ENCODE results near the gene MYL3. TPM values are rescaled to one million over a fixed set of nuclear protein-coding genes. Genes with fewer than 3 reads are reported as not detected.
"Not testable (repeated sequence)": the region's sequence is repeated elsewhere in the genome, so short reads cannot be mapped to it uniquely, and the experiment has no call there.

The MYL3 gene
- total RNA-seq, 1 donor from 2014 or later, result not detected

DNA sequence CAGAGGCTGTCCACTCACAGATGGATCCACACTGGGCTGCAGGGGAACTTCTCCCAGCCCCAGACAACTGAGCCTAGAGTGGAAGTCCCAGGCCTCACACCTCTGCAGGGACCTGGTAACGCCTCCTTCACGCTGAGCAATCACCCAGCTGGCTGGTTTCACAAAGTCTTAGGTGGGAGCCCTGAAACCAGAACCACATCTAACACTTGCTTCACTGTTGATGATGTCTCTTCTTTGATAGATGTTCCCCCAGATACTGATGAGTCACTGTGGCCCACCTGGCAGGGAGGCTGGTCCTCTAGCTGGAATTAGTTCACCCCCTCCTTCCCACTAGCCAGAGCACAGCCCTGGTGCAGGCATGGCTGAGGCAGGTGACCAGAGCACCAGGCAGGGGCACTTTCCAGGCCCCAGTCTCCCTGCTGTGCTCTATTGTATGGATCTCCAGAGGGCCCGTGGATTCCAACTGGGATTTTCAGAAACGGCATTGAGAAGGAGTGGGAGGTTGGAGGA, 33.5 kb downstream of the MYL3 start:
- TF ChIP-seq, protein P1, sequence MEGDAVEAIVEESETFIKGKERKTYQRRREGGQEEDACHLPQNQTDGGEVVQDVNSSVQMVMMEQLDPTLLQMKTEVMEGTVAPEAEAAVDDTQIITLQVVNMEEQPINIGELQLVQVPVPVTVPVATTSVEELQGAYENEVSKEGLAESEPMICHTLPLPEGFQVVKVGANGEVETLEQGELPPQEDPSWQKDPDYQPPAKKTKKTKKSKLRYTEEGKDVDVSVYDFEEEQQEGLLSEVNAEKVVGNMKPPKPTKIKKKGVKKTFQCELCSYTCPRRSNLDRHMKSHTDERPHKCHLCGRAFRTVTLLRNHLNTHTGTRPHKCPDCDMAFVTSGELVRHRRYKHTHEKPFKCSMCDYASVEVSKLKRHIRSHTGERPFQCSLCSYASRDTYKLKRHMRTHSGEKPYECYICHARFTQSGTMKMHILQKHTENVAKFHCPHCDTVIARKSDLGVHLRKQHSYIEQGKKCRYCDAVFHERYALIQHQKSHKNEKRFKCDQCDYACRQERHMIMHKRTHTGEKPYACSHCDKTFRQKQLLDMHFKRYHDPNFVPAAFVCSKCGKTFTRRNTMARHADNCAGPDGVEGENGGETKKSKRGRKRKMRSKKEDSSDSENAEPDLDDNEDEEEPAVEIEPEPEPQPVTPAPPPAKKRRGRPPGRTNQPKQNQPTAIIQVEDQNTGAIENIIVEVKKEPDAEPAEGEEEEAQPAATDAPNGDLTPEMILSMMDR (IDR thresholded peaks at IDR 0.05; ENCODE audit: insufficient read depth, low read length, severe bottlenecking), result no peak
- H3K4me3 ChIP-seq (ENCODE audit: low read depth, low read length), result no peak overlapping the region
- no peak for FAIRE-seq

DNA sequence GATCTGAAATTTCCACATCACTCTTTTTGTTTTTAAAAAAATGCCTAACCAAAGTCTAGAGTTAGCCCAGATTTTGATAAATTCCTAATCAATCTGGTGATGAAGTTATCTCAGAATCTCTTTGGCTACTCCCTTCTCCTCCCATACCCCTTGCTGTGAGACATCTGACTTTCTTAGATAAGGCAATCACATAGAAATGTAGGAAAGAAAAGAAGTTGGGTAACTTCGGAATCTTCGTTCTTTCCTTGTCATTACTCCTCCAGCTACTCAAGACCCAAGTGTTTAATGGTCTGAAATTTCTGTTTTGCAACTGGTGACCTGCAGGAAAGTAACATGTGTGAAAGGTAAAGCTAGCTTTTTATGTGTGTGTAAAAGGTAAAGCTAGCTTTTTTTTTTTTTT, 37.8 kb downstream of the MYL3 start:
- Histone ChIP-seq H3K36me3 (ENCODE audit: control insufficient read depth, insufficient read depth, low read length) (no peaks in the 10 kb centered on the region), H3K27me3 (ENCODE audit: control insufficient read depth, insufficient read depth, low read length) (peaks cover 2% of the 10 kb centered on the region), H3K4me3 (ENCODE audit: low read depth, low read length) (no peak overlapping the region)
- TF ChIP-seq, protein P1 (IDR thresholded peaks at IDR 0.05; ENCODE audit: insufficient read depth, low read length, severe bottlenecking), result no peak
- no peak for DNase-seq (ENCODE audit: low read depth)
- no peak for FAIRE-seq

More for the DNA sequence above, 33.5 kb downstream of the MYL3 start:
- H3K27me3 ChIP-seq (ENCODE audit: control insufficient read depth, insufficient read depth, low read length), result peaks cover 2% of the 10 kb centered on the region
- H3K36me3 ChIP-seq (ENCODE audit: control insufficient read depth, insufficient read depth, low read length), result no peaks in the 10 kb centered on the region
- no peak for DNase-seq (ENCODE audit: low read depth)

DNA sequence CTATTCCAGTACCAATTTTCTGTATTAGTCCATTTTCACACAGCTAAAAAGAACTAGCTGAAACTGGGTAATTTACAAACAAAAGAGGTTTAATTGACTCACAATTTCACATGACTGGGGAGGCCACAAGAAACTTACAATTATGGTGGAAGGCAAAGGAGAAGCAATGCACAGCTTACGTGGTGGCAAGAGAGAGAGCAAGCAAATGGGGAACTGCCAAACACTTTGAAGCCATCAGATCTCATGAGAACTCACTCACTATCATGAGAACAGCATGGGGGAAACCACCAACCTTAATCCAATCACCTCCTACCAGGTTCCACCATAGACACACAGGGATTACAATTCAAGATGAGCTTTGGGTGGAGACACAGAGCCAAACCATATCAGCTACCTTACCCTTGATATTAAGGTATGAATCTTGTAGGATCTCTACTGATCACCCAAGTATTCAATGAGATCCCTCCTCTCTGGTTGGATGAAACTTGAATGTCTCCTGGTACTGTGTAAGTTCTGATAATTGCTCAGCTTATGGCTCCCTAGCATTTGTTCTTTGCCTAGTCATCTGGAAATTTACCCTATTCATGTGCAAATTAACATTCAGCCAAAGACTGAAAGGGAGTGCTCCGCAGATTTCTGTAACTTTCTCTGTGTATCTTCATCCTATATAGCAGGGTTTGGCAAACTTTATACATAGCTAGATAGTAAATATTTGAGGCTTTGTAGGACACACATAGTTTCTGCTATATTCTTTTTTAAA, 38.9 kb downstream of the MYL3 start:
- Histone ChIP-seq H3K27me3 (ENCODE audit: control insufficient read depth, insufficient read depth, low read length) (peaks cover 2% of the 10 kb centered on the region), H3K4me3 (ENCODE audit: low read depth, low read length) (no peak overlapping the region), H3K36me3 (ENCODE audit: control insufficient read depth, insufficient read depth, low read length) (no peaks in the 10 kb centered on the region)
- TF ChIP-seq, protein P1 (IDR thresholded peaks at IDR 0.05; ENCODE audit: insufficient read depth, low read length, severe bottlenecking), result no peak
- DNase-seq (ENCODE audit: low read depth), result no peak
- FAIRE-seq, result no peak

DNA sequence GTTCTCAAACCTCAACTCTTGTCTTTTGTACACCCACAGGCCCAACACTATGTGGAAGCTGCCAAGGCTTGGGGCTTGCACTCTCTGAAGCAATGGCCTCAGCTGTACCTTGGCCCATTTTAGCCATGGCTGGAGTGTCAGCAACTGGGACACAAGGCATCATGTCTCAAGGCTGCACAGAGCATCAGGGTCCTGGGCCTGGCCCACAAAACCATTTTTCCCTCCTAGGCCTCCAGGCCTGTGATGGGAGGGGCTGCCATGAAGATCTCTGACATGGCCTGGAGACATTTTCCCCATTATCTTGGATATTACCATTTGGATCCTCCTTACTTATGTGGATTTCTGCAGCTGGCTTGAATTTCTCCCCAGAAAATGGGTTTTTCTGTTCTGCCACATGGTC, 39.9 kb downstream of the MYL3 start:
- not testable (repeated sequence) for H3K27me3 ChIP-seq (ENCODE audit: control insufficient read depth, insufficient read depth, low read length); FAIRE-seq; H3K4me3 ChIP-seq (ENCODE audit: low read depth, low read length); H3K36me3 ChIP-seq (ENCODE audit: control insufficient read depth, insufficient read depth, low read length); DNase-seq (ENCODE audit: low read depth)

DNA sequence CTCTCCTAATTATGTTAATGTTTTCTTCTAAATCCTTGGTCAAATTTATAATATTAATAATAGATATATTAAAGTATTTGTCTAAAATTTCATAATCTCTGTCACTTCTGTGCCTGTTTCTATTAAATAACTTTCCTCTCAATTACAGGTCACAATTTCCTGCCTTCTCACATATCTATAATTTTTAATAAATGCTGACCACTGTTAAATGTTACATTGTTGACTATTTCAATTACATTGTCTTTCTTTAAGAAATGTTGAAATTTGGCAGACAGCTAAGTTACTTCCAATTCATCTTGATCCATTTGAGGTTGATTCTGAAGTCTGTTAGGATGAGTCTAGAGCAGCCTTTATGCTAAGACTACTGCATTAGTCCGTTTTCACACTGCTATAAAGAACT, 41.7 kb downstream of the MYL3 start:
- TF ChIP-seq, protein P1 (IDR thresholded peaks at IDR 0.05; ENCODE audit: insufficient read depth, low read length, severe bottlenecking), result no peak
- H3K4me3 ChIP-seq (ENCODE audit: low read depth, low read length), result no peak overlapping the region
- H3K27me3 ChIP-seq (ENCODE audit: control insufficient read depth, insufficient read depth, low read length), result peaks cover 2% of the 10 kb centered on the region
- FAIRE-seq, result no peak
- DNase-seq (ENCODE audit: low read depth), result no peak
- no peaks in the 10 kb centered on the region for H3K36me3 ChIP-seq (ENCODE audit: control insufficient read depth, insufficient read depth, low read length)

DNA sequence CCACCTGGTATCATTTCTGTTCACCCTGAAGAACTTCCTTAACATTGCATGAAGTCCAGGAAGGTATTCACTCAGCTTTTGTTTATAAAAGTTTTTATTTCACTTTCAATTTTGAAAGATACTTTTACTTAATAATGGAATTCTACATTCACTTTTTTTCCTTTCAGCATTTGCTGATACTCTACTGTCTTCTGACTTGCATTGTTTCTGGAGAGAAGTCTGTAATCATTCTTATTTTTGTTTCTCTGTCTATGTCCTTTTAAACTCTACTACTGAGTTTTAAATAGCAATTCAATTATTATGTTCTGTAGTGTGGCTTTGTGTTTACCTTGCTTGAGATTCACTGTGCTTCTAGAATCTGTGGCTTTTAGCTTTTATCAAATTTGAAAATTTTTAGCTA, 42.4 kb downstream of the MYL3 start:
- Histone ChIP-seq H3K27me3 (ENCODE audit: control insufficient read depth, insufficient read depth, low read length) (no peaks in the 10 kb centered on the region), H3K4me3 (ENCODE audit: low read depth, low read length) (no peak overlapping the region), H3K36me3 (ENCODE audit: control insufficient read depth, insufficient read depth, low read length) (no peaks in the 10 kb centered on the region)
- no peak for FAIRE-seq
- TF ChIP-seq, protein P1 (IDR thresholded peaks at IDR 0.05; ENCODE audit: insufficient read depth, low read length, severe bottlenecking), result no peak
- no peak for DNase-seq (ENCODE audit: low read depth)

Data from bronchial epithelial cell (primary cell).